GM06990 (cell line): Measurements from ENCODE around the gene ITGB2.

Source experiments
- DNase-seq: peaks from one replicate; pipeline ENCODE4 v3.0.0-alpha.2; 2011; ENCODE audit not compliant: insufficient read length; ENCODE audit errors: extremely low read depth
- H3K27me3 ChIP-seq: replicated peaks from 2 replicates; pipeline ENCODE4 v1.6.0; 2011; ENCODE audit warnings: low read length; ENCODE audit not compliant: control insufficient read depth, insufficient read depth
- H3K36me3 ChIP-seq: 2 replicates; pipeline ENCODE4 v1.5.1; 2011; ENCODE audit warnings: low read length; ENCODE audit not compliant: control insufficient read depth, insufficient read depth
- H3K4me3 ChIP-seq: replicated peaks from 2 replicates; pipeline ENCODE4 v1.5.1; 2011; ENCODE audit warnings: low read depth, mild to moderate bottlenecking, control low read depth, low read length
- TF ChIP-seq, protein P1 (sequence below): IDR thresholded peaks from 2 replicates; pipeline ENCODE4 v1.5.1; 2011; ENCODE audit warnings: low read length, control low read depth, mild to moderate bottlenecking, inconsistent platforms; ENCODE audit not compliant: insufficient read depth, poor library complexity, severe bottlenecking

The ITGB2 gene

DNA sequence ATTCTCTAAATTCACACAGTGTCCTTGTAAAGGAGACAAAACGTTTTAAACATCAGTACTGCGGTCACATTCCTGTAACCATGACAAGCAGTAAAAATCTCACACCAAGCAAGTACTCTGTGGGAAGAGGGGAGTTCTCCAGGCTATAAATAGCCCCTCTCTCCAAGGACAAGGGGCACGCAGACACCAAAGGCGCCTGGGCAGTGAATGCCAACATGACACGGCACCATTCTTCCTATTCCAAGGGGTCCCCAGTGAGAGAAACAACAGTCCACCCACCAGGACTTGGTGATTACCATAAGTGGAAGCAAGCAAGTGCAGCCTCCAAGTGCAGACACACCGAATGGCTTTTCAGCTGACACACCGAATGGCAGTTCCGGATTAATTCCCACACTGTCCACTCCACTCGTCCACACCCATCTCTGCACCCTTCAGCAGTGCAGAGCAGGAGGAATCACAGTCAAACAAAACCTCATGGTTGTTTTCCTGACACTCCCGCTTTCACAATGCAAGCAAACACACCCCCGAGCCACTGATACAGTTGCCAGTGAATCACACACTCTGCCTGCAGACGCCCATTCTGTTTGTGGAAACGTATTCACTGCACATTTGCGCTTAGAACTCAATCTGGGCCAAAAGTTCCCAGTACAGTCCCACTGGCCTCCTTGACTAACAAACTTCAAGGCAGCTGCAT lies 49.0 kb downstream of the ITGB2 start:
- Histone ChIP-seq H3K27me3 (no peaks in the 10 kb centered on the region), H3K4me3 (peak overlapping the region; percentile 79), H3K36me3 (no peaks in the 10 kb centered on the region; the same call in none of the 2 replicates)
- no peak for DNase-seq
- TF ChIP-seq, protein P1, sequence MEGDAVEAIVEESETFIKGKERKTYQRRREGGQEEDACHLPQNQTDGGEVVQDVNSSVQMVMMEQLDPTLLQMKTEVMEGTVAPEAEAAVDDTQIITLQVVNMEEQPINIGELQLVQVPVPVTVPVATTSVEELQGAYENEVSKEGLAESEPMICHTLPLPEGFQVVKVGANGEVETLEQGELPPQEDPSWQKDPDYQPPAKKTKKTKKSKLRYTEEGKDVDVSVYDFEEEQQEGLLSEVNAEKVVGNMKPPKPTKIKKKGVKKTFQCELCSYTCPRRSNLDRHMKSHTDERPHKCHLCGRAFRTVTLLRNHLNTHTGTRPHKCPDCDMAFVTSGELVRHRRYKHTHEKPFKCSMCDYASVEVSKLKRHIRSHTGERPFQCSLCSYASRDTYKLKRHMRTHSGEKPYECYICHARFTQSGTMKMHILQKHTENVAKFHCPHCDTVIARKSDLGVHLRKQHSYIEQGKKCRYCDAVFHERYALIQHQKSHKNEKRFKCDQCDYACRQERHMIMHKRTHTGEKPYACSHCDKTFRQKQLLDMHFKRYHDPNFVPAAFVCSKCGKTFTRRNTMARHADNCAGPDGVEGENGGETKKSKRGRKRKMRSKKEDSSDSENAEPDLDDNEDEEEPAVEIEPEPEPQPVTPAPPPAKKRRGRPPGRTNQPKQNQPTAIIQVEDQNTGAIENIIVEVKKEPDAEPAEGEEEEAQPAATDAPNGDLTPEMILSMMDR = no peak

DNA sequence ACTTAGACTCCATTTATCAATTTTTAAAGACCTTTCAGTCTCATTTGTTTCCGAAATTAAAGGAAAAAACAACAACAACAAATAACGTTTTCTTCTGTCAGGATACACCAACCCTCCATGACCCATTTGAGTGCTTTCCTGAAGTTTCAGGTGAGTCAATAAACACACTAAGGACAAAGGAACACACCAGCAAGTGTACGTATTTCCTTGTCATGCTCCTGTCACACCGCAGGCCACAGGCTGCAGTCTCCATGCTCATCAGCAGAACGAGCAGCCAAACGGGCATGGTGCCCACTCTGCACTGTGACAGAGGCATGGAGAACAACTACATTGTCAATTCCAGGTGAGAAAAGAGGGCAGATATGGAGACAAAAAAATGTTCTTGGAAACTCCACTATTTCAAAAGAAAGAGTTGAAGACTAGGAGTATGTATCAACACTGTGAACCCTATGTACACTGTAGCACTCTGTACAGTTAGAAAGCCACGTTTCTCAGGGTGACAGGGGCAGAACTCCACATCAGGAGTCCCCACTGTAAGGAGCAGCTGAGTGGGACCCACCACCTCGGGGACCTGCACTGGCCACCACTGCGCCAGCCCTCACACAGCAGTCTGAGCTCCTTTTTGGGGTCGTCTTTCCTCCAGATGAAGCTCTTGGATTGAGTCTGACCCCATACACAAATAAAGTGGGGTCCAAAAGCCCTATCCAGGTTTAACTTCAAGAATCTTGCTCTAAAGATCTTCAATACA lies 49.8 kb downstream of the ITGB2 start:
- H3K4me3 ChIP-seq = no peak overlapping the region
- no peaks in the 10 kb centered on the region for H3K27me3 ChIP-seq
- TF ChIP-seq, protein P1 = no peak
- no peak for DNase-seq
- H3K36me3 ChIP-seq = no peaks in the 10 kb centered on the region; the same call in none of the 2 replicates

DNA sequence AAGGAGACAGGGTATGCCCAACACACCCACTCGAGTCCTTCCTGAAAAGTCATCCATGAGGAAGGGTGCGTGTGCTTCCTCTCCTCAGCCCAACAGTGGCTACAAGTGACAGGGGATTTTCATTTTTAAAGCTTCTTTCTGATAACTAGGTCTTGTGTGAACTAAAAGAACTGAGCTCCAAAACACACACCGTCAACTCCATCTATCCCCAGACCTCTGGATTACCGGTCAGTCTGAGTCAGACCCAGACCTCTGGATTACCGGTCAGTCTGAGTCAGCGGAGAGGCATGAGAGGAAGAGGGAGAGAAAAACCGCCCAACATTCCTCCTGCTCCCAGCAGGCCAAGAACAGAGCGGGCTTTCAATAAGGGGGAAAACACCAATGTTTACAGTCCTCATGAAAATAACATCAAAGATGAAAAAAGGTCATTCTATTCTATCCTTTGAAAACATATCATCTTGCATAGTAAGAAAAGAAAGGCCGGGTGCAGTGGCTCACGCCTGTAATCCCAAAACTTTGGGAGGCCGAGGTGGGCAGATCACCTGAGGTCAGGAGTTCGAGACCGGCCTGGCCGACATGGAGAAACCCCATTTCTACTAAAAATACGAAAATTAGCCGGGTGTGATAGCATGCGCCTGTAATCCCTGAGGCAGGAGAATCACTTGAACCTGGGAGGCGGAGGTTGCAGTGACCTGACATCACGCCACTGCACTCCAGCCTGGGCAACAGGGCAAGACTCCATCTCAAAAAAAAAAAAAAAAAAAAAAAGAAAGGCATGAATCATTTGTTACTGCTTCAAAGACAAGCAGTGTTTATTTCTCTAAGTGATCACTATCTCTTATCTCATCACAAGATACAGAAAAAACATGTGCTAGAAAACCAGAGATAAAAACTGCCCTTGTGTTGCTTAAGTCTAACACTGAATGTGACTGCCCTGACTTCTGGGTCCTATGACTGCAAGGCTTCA lies 50.6 kb downstream of the ITGB2 start:
- TF ChIP-seq, protein P1 = no peak
- H3K4me3 ChIP-seq = no peak overlapping the region
- no peaks in the 10 kb centered on the region for H3K27me3 ChIP-seq
- H3K36me3 ChIP-seq = no peaks in the 10 kb centered on the region; the same call in none of the 2 replicates
- DNase-seq = no peak

DNA sequence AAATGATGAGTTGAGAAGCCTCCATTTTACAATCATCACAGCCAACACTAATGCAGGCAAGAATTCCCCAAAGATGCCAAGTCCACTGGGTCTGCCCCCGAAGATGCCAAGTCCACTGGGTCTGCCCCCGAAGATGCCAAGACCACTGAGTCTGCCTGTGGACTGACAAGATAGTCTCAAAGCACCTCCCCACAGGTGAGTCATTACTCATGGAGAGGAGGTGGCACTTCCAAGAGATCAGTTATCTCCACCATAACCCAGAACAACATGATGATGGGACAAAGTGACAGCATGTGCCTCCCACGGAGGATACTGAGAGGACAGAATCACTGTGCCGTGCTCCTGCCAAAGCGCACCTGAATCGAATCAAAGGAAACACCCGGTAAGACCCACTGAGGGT lies 52.0 kb downstream of the ITGB2 start:
- H3K27me3 ChIP-seq = no peaks in the 10 kb centered on the region
- no peak overlapping the region for H3K4me3 ChIP-seq
- TF ChIP-seq, protein P1 = no peak
- DNase-seq = no peak
- peaks cover 4% of the 10 kb centered on the region for H3K36me3 ChIP-seq

DNA sequence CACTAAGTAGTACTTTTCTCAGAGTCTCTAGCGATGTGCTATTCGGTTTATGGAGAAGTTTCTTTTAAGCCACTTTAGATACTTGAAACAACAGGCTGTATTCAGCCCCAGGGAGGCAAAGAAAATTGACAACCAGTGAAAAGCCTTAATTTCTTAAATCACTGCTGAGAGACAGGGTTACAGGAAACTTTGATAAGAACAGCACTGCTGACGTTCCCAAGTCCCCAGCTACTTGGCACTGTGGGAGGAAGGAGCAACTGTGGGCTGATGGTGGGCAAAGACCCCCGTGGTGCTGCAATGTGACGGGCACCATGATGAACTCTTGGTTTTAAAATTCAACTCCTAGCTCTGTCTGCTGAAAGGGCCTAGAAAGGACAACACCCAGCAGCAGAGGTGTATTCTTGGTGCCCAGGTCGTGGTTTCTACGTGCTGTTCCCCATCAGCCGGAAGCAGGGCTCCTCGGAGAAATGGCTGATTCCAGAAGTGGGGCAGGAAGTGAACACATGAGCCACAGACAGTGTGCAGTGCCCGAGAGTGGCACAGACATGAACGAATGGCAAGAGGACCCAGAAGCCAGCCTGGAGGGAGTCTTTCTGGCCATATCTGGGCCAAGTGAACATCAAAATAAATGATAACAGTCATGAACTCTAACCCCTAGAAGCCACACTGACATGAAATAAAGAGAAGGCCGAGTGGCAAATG lies 52.5 kb downstream of the ITGB2 start:
- no peak for DNase-seq
- TF ChIP-seq, protein P1 = no peak
- no peak overlapping the region for H3K4me3 ChIP-seq
- no peaks in the 10 kb centered on the region for H3K27me3 ChIP-seq
- peaks cover 4% of the 10 kb centered on the region for H3K36me3 ChIP-seq
